Astrocyte (in vitro differentiated cells and primary cell): ENCODE data around the gene CCDC89. TPM values are rescaled to one million over a fixed set of nuclear protein-coding genes. Genes with fewer than 3 reads are reported as not detected.

ENCODE experiments used
- DNase-seq: peaks from one replicate; pipeline ENCODE4 v3.0.0-alpha.2; 2010; ENCODE audit warnings: low read depth
- FAIRE-seq: peaks from 2 replicates; lab custom pipeline; 2011; peaks lifted over from hg19 to GRCh38; lab: Jason Lieb, UNC
- H2AFZ ChIP-seq: 2 replicates; pipeline ENCODE4 v1.6.0; 2012; ENCODE audit warnings: low read depth, low read length, inconsistent platforms
- H3K27ac ChIP-seq: 2 replicates; pipeline ENCODE4 v1.5.1; 2011; ENCODE audit warnings: low read depth, low read length, inconsistent platforms
- H3K27me3 ChIP-seq: 2 replicates; pipeline ENCODE4 v1.6.0; 2011; ENCODE audit warnings: low read length, inconsistent platforms; ENCODE audit not compliant: insufficient read depth
- H3K36me3 ChIP-seq: 2 replicates; pipeline ENCODE4 v1.5.1; 2011; ENCODE audit warnings: low read length, inconsistent platforms; ENCODE audit not compliant: insufficient read depth
- H3K4me1 ChIP-seq: 2 replicates; pipeline ENCODE4 v1.5.1; 2011; ENCODE audit warnings: low read length, inconsistent platforms; ENCODE audit not compliant: insufficient read depth
- H3K4me2 ChIP-seq: 2 replicates; pipeline ENCODE4 v1.6.0; 2012; ENCODE audit warnings: low read length, inconsistent platforms
- H3K4me3 ChIP-seq: 2 replicates; pipeline ENCODE4 v1.5.1; 2011; ENCODE audit warnings: low read depth, mild to moderate bottlenecking, low read length, inconsistent platforms; ENCODE audit not compliant: insufficient read depth
- H3K79me2 ChIP-seq: 2 replicates; pipeline ENCODE4 v1.6.0; 2012; ENCODE audit warnings: mild to moderate bottlenecking, low read length, inconsistent platforms; ENCODE audit not compliant: insufficient read depth
- H3K9ac ChIP-seq: 2 replicates; pipeline ENCODE4 v1.6.0; 2012; ENCODE audit warnings: mild to moderate bottlenecking, low read length, inconsistent platforms
- H3K9me3 ChIP-seq: 2 replicates; pipeline ENCODE4 v1.5.1; 2012; ENCODE audit warnings: low read depth, mild to moderate bottlenecking, low read length, inconsistent platforms; ENCODE audit not compliant: insufficient read depth
- H4K20me1 ChIP-seq: 2 replicates; pipeline ENCODE4 v1.6.0; 2012; ENCODE audit warnings: low read length, inconsistent platforms; ENCODE audit not compliant: insufficient read depth
- H3K27ac Mint-ChIP-seq: one replicate; pipeline ENCODE4 v1.8.0; 2021; ENCODE audit warnings: mild to moderate bottlenecking, mixed read lengths; ENCODE audit not compliant: unreplicated experiment
- H3K27me3 Mint-ChIP-seq: one replicate; pipeline ENCODE4 v1.8.0; 2021; ENCODE audit warnings: low read depth, mixed read lengths; ENCODE audit not compliant: unreplicated experiment
- H3K36me3 Mint-ChIP-seq: one replicate; pipeline ENCODE4 v1.8.0; 2021; ENCODE audit warnings: low read depth, mixed read lengths; ENCODE audit not compliant: unreplicated experiment
- H3K4me1 Mint-ChIP-seq: one replicate; pipeline ENCODE4 v1.8.0; 2021; ENCODE audit warnings: low read depth, mixed read lengths; ENCODE audit not compliant: unreplicated experiment
- H3K4me3 Mint-ChIP-seq: one replicate; pipeline ENCODE4 v1.8.0; 2021; ENCODE audit warnings: mild to moderate bottlenecking, moderate library complexity, mixed read lengths; ENCODE audit not compliant: unreplicated experiment
- H3K9me3 Mint-ChIP-seq: one replicate; pipeline ENCODE4 v1.8.0; 2021; ENCODE audit warnings: mild to moderate bottlenecking, mixed read lengths; ENCODE audit not compliant: unreplicated experiment
- CTCF ChIP-seq: IDR thresholded peaks from 2 replicates; pipeline ENCODE4 v1.5.1; 2011; ENCODE audit warnings: low read depth, mild to moderate bottlenecking, inconsistent platforms, low read length, moderate library complexity; ENCODE audit not compliant: insufficient read depth
- EZH2 ChIP-seq: IDR thresholded peaks from 2 replicates; pipeline ENCODE4 v1.6.1; 2012; ENCODE audit warnings: mild to moderate bottlenecking, low read length, inconsistent platforms; ENCODE audit not compliant: insufficient read depth
- total RNA-seq: library from RNA; stranded (reverse); gene quantifications from 2 replicates; pipeline ENCODE4 v1.2.1, GENCODE V29; 2021

The CCDC89 gene
- total RNA-seq, 1 donor from 2014 or later, result 0.30 TPM

- H3K27ac ChIP-seq, result no peak overlapping the region
- Mint-ChIP-seq H3K9me3 (no peaks in the 10 kb centered on the region), H3K27me3 (no peaks in the 10 kb centered on the region), H3K27ac (no peak overlapping the region), H3K36me3 (peaks cover 2% of the 10 kb centered on the region), H3K4me3 (no peak overlapping the region), H3K4me1 (peaks cover 4% of the 10 kb centered on the region)
- H3K4me3 ChIP-seq, result no peak overlapping the region
- H3K27me3 ChIP-seq, result no peaks in the 10 kb centered on the region
- H3K4me1 ChIP-seq, result no peaks in the 10 kb centered on the region
- H2AFZ ChIP-seq, result no peak overlapping the region
- no peaks in the 10 kb centered on the region for H4K20me1 ChIP-seq
- no peaks in the 10 kb centered on the region for H3K9me3 ChIP-seq
- no peaks in the 10 kb centered on the region for H3K79me2 ChIP-seq
- H3K4me2 ChIP-seq, result no peak overlapping the region
- H3K9ac ChIP-seq, result no peak overlapping the region
- no peak for FAIRE-seq
- DNase-seq, result no peak
- H3K36me3 ChIP-seq, result no peaks in the 10 kb centered on the region
- TF ChIP-seq CTCF, result no peak
- no peak for TF ChIP-seq EZH2
Measured at GRCh38 chr11:85710917-85711316, 24.9 kb upstream of the CCDC89 start.

GRCh38 chr11:85709941-85710702, 24.1 kb upstream of the CCDC89 start:
- no peak overlapping the region for H3K27ac Mint-ChIP-seq
- H3K4me1 Mint-ChIP-seq, result peaks cover 5% of the 10 kb centered on the region
- Histone ChIP-seq H3K9me3 (no peaks in the 10 kb centered on the region), H3K4me3 (no peak overlapping the region), H3K27me3 (no peaks in the 10 kb centered on the region), H3K4me2 (no peak overlapping the region), H3K36me3 (no peaks in the 10 kb centered on the region), H4K20me1 (no peaks in the 10 kb centered on the region), H3K4me1 (no peaks in the 10 kb centered on the region), H3K79me2 (no peaks in the 10 kb centered on the region), H3K27ac (no peak overlapping the region), H2AFZ (no peak overlapping the region), H3K9ac (no peak overlapping the region)
- H3K27me3 Mint-ChIP-seq, result no peaks in the 10 kb centered on the region
- FAIRE-seq (no peak), DNase-seq (peak; percentile 36)
- no peaks in the 10 kb centered on the region for H3K9me3 Mint-ChIP-seq
- peaks cover 2% of the 10 kb centered on the region for H3K36me3 Mint-ChIP-seq
- no peak overlapping the region for H3K4me3 Mint-ChIP-seq
- TF ChIP-seq EZH2, result no peak
- TF ChIP-seq CTCF, result no peak

- Histone ChIP-seq H3K27ac (no peak overlapping the region), H3K9ac (no peak overlapping the region), H3K9me3 (no peaks in the 10 kb centered on the region), H4K20me1 (no peaks in the 10 kb centered on the region), H3K27me3 (no peaks in the 10 kb centered on the region), H3K4me3 (no peak overlapping the region), H2AFZ (no peak overlapping the region), H3K4me2 (no peak overlapping the region), H3K4me1 (no peaks in the 10 kb centered on the region), H3K79me2 (no peaks in the 10 kb centered on the region), H3K36me3 (no peaks in the 10 kb centered on the region)
- H3K27me3 Mint-ChIP-seq, result no peaks in the 10 kb centered on the region
- FAIRE-seq, result peak; percentile 54
- no peak overlapping the region for H3K4me3 Mint-ChIP-seq
- TF ChIP-seq CTCF, result no peak
- TF ChIP-seq EZH2, result no peak
- H3K4me1 Mint-ChIP-seq, result peaks cover 5% of the 10 kb centered on the region
- H3K27ac Mint-ChIP-seq, result no peak overlapping the region
- H3K9me3 Mint-ChIP-seq, result no peaks in the 10 kb centered on the region
- peak; percentile 85 for DNase-seq
- peaks cover 2% of the 10 kb centered on the region for H3K36me3 Mint-ChIP-seq
Measured at GRCh38 chr11:85705800-85706199, 19.8 kb upstream of the CCDC89 start.
